Brain (organoid and tissue), 1 donor: Measurements from ENCODE around the gene RPL36. TPM values are rescaled to one million over a fixed set of nuclear protein-coding genes. Genes with fewer than 3 reads are reported as not detected.

Experiments used
- polyA plus RNA-seq: library from polyadenylated mRNA; stranded (reverse); fragments of 350-450 nt; fragmentation: Illumina TruSeq; extraction: RNeasy Lipid Tissue Mini Kit (QIAGEN cat#74804); gene quantifications from one replicate; pipeline ENCODE4 v1.2.3, GENCODE V29; 2015; ENCODE audit warnings: low read depth, low replicate concordance; ENCODE audit not compliant: insufficient read depth

The RPL36 gene
- polyA plus RNA-seq, 1 donor from 2014 or later, result 2,480 TPM

Other genes starting within 250 kb of the RPL36 start
- gene ZNRF4, start 234.9 kb upstream of the RPL36 start, polyA plus RNA-seq, result not detected
- 1.7 TPM for gene TINCR, start 122.3 kb upstream of the RPL36 start, polyA plus RNA-seq
- gene SAFB2, start 67.5 kb upstream of the RPL36 start, polyA plus RNA-seq, result 40.9 TPM
- gene SAFB, start 67.2 kb upstream of the RPL36 start, polyA plus RNA-seq, result 125 TPM
- gene MICOS13, start 9.8 kb upstream of the RPL36 start, polyA plus RNA-seq, result 120 TPM
- gene HSD11B1L, start 9.3 kb upstream of the RPL36 start, polyA plus RNA-seq, result 51.7 TPM
- gene LONP1, start 29.9 kb downstream of the RPL36 start, polyA plus RNA-seq, result 108 TPM
- not detected for gene CATSPERD, start 30.3 kb downstream of the RPL36 start, polyA plus RNA-seq
- gene PRR22, start 94.5 kb downstream of the RPL36 start, polyA plus RNA-seq, result 1.3 TPM
- gene DUS3L, start 100.9 kb downstream of the RPL36 start, polyA plus RNA-seq, result 21.4 TPM
- gene NRTN, start 114.8 kb downstream of the RPL36 start, polyA plus RNA-seq, result 20.5 TPM
- gene FUT6, start 149.4 kb downstream of the RPL36 start, polyA plus RNA-seq, result not detected
- gene FUT3, start 161.2 kb downstream of the RPL36 start, polyA plus RNA-seq, result 0.29 TPM
- not detected for gene FUT5, start 180.2 kb downstream of the RPL36 start, polyA plus RNA-seq
- 691 TPM for gene NDUFA11, start 213.5 kb downstream of the RPL36 start, polyA plus RNA-seq
- 4.6 TPM for gene VMAC, start 214.6 kb downstream of the RPL36 start, polyA plus RNA-seq
- 43.6 TPM for gene CAPS, start 224.0 kb downstream of the RPL36 start, polyA plus RNA-seq